Measurements from ENCODE around the gene ZNF521. TPM values are rescaled to one million over a fixed set of nuclear protein-coding genes. Genes with fewer than 3 reads are reported as not detected.

ZNF521 gene
- total RNA-seq, 1 donor from 2014 or later, result 75.1 TPM

- no peak for TF ChIP-seq CTCF (conservative IDR thresholded peaks at IDR 0.05)
- H3K36me3 Mint-ChIP-seq, result no peaks in the 10 kb centered on the region
- no peak overlapping the region for H3K27ac Mint-ChIP-seq
- no peak for DNase-seq (ENCODE audit: extremely low spot score, unreplicated experiment)
- H3K9me3 Mint-ChIP-seq, result no peaks in the 10 kb centered on the region
- no peaks in the 10 kb centered on the region for H3K27me3 Mint-ChIP-seq
- H3K4me1 Mint-ChIP-seq (ENCODE audit: unreplicated experiment), result peaks cover 5% of the 10 kb centered on the region
- no peak overlapping the region for H3K4me3 Mint-ChIP-seq
Measured at GRCh38 chr18:25052511-25052921, 299.4 kb downstream of the ZNF521 start.

- Mint-ChIP-seq H3K9me3 (no peaks in the 10 kb centered on the region), H3K36me3 (no peaks in the 10 kb centered on the region), H3K27ac (no peak overlapping the region), H3K4me3 (no peak overlapping the region), H3K27me3 (no peaks in the 10 kb centered on the region), H3K4me1 (ENCODE audit: unreplicated experiment) (peaks cover 5% of the 10 kb centered on the region)
- no peak for TF ChIP-seq CTCF (conservative IDR thresholded peaks at IDR 0.05)
- DNase-seq (ENCODE audit: extremely low spot score, unreplicated experiment), result no peak
Measured at GRCh38 chr18:25050605-25051004, 301.4 kb downstream of the ZNF521 start.

GRCh38 chr18:25047983-25048382, 304.0 kb downstream of the ZNF521 start:
- no peak overlapping the region for H3K27ac Mint-ChIP-seq
- DNase-seq (ENCODE audit: extremely low spot score, unreplicated experiment), result no peak

GRCh38 chr18:25047421-25047820, 304.5 kb downstream of the ZNF521 start:
- H3K4me1 Mint-ChIP-seq (ENCODE audit: unreplicated experiment), result peaks cover 17% of the 10 kb centered on the region
- H3K27ac Mint-ChIP-seq, result no peak overlapping the region
- H3K36me3 Mint-ChIP-seq, result peaks cover 4% of the 10 kb centered on the region
- no peak for TF ChIP-seq CTCF (conservative IDR thresholded peaks at IDR 0.05)
- H3K9me3 Mint-ChIP-seq, result no peaks in the 10 kb centered on the region
- DNase-seq (ENCODE audit: extremely low spot score, unreplicated experiment), result no peak
- H3K4me3 Mint-ChIP-seq, result no peak overlapping the region
- peaks cover 17% of the 10 kb centered on the region for H3K27me3 Mint-ChIP-seq

More at GRCh38 chr18:25047983-25048382, 304.0 kb downstream of the ZNF521 start:
- peaks cover 17% of the 10 kb centered on the region for H3K4me1 Mint-ChIP-seq (ENCODE audit: unreplicated experiment)
- no peak overlapping the region for H3K4me3 Mint-ChIP-seq
- peaks cover 4% of the 10 kb centered on the region for H3K36me3 Mint-ChIP-seq
- TF ChIP-seq CTCF (conservative IDR thresholded peaks at IDR 0.05), result no peak
- peaks cover 17% of the 10 kb centered on the region for H3K27me3 Mint-ChIP-seq
- H3K9me3 Mint-ChIP-seq, result no peaks in the 10 kb centered on the region

GRCh38 chr18:25044694-25045093, 307.3 kb downstream of the ZNF521 start:
- H3K4me3 Mint-ChIP-seq, result no peak overlapping the region
- no peak for DNase-seq (ENCODE audit: extremely low spot score, unreplicated experiment)
- H3K4me1 Mint-ChIP-seq (ENCODE audit: unreplicated experiment), result peaks cover 17% of the 10 kb centered on the region
- peaks cover 4% of the 10 kb centered on the region for H3K36me3 Mint-ChIP-seq
- no peak for TF ChIP-seq CTCF (conservative IDR thresholded peaks at IDR 0.05)
- no peak overlapping the region for H3K27ac Mint-ChIP-seq
- peaks cover 22% of the 10 kb centered on the region for H3K27me3 Mint-ChIP-seq
- no peaks in the 10 kb centered on the region for H3K9me3 Mint-ChIP-seq

- peaks cover 25% of the 10 kb centered on the region for H3K27me3 Mint-ChIP-seq
- no peak for TF ChIP-seq CTCF (conservative IDR thresholded peaks at IDR 0.05)
Measured at GRCh38 chr18:25043104-25043503, 308.9 kb downstream of the ZNF521 start.

More at GRCh38 chr18:25043104-25043503, 308.9 kb downstream of the ZNF521 start:
- no peak overlapping the region for H3K4me3 Mint-ChIP-seq
- DNase-seq (ENCODE audit: extremely low spot score, unreplicated experiment), result no peak
- peaks cover 4% of the 10 kb centered on the region for H3K36me3 Mint-ChIP-seq
- no peaks in the 10 kb centered on the region for H3K9me3 Mint-ChIP-seq
- peaks cover 20% of the 10 kb centered on the region for H3K4me1 Mint-ChIP-seq (ENCODE audit: unreplicated experiment)
- no peak overlapping the region for H3K27ac Mint-ChIP-seq
